Naive B cell (primary cell): Measurements from ENCODE around the gene HEBP1. TPM values are rescaled to one million over a fixed set of nuclear protein-coding genes. Genes with fewer than 3 reads are reported as not detected.

ENCODE experiments used
- ATAC-seq, 2 donors: fragments of 150-1000 bp; cut with Tn5 transposase; 2 replicates each; pipeline ENCODE4 v1.10.0; 2021; ENCODE audit warnings: low read depth in 2 of 2, mild to moderate bottlenecking in 2 of 2, moderate library complexity in 2 of 2
- DNase-seq: peaks from one replicate; pipeline ENCODE4 v3.0.0; 2022
- H3K27ac Mint-ChIP-seq, 6 donors: one replicate each; pipeline ENCODE4 v1.8.0; 2020 to 2022; ENCODE audit warnings: mild to moderate bottlenecking in 6 of 6, mixed read lengths in 6 of 6, moderate library complexity in 5 of 6, inconsistent platforms in 2 of 6
- H3K27me3 Mint-ChIP-seq, 3 donors: one replicate each; pipeline ENCODE4 v1.8.0; 2021 to 2022; ENCODE audit warnings: mixed read lengths in 3 of 3, mild to moderate bottlenecking in 1 of 3
- H3K36me3 Mint-ChIP-seq, 2 donors: one replicate each; pipeline ENCODE4 v1.8.0; 2020 to 2022; ENCODE audit warnings: mixed read lengths in 2 of 2, inconsistent platforms in 1 of 2, mild to moderate bottlenecking in 1 of 2
- H3K4me1 Mint-ChIP-seq, 3 donors: one replicate each; pipeline ENCODE4 v1.8.0; 2020 to 2022; ENCODE audit warnings: mixed read lengths in 3 of 3, inconsistent platforms in 1 of 3, mild to moderate bottlenecking in 1 of 3, moderate library complexity in 1 of 3
- H3K4me3 Mint-ChIP-seq, 8 donors: one replicate each; pipeline ENCODE4 v1.8.0; 2020 to 2022; ENCODE audit warnings: mild to moderate bottlenecking in 8 of 8, mixed read lengths in 8 of 8, moderate library complexity in 8 of 8, inconsistent platforms in 2 of 8
- H3K9me3 Mint-ChIP-seq, 7 donors: one replicate each; pipeline ENCODE4 v1.8.0; 2020 to 2022; ENCODE audit warnings: mixed read lengths in 7 of 7, mild to moderate bottlenecking in 5 of 7, inconsistent platforms in 2 of 7, moderate library complexity in 1 of 7
- polyA plus RNA-seq, 6 donors: library from polyadenylated mRNA; unstranded; fragments of 300-500 nt; fragmentation: Illumina TruSeq; gene quantifications; one replicate each; pipeline ENCODE4 v1.2.3, GENCODE V29; 2021; ENCODE audit warnings: low read depth in 6 of 6

The HEBP1 gene
- polyA plus RNA-seq, 6 donors from 2014 or later, result 20.2 to 37.3 (median 23.4) TPM

DNA sequence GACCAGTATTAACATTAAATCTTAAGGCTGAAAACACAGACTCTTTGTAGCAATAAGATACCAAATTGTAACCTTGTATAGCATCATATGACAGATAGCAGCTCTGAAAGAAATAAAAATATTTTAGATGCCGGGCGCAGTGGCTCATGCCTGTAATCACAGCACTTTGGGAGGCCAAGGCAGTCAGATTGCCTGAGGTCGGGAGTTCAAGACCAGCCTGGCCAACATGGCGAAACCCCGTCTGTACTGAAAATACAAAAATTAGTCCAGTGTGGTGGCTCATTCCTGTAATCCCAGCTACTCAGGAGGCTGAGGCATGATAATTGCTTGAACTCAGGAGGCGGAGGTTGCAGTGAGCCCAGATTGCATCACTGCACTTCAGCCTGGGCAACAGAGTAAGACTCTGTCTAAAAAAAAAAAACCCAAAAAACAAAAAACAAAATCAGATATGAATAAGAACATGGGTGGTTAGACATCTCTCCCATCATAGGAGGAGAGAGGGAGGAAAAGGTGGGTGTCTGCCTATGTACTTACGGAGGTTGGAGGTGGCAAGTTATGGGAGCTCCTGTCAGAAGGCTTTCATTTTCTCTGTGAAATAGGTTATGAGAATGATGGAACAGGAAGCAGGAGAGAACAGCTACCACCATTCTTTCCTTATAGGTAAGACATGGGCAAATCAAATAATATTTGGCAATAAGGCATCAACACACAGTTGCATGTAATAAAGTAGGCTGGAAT lies 7.6 kb upstream of the HEBP1 start:
- Mint-ChIP-seq H3K9me3 (no peaks in the 10 kb centered on the region), H3K4me3 (no peak overlapping the region), H3K4me1 (no peaks in the 10 kb centered on the region), H3K27me3 (peaks cover 0 to 4% (median 0%) of the 10 kb centered on the region in 3 donors), H3K27ac (no peak overlapping the region), H3K36me3 (no peaks in the 10 kb centered on the region)
- ATAC-seq (no peak), DNase-seq (no peak)

DNA sequence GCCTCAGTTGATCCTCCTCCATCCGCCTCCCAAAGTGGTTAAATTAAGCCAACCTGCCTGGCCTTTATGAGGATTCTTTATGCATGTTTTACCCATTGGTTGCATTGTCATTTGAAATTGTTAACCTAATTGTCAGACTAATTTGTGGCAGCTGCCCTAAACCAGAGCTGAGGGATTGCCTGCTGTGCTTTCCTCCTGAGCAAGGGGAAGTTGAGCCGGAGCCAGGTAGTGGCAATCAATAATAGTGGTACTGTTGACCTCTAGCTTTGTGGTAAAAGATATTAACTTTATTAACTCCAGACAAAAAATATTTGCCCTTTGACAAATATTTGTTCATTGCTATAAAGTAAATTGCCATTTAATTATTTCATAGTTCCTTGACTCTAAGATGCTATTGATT lies 5.6 kb upstream of the HEBP1 start:
- Mint-ChIP-seq H3K4me1 (peaks cover 6 to 11% (median 8%) of the 10 kb centered on the region in 3 donors), H3K27me3 (peaks cover 0 to 7% (median 0%) of the 10 kb centered on the region in 3 donors), H3K4me3 (peak overlapping the region in 1 of 8 donors; percentile 48), H3K27ac (no peak overlapping the region), H3K9me3 (no peaks in the 10 kb centered on the region), H3K36me3 (no peaks in the 10 kb centered on the region)
- no peak for DNase-seq
- ATAC-seq, result no peak

DNA sequence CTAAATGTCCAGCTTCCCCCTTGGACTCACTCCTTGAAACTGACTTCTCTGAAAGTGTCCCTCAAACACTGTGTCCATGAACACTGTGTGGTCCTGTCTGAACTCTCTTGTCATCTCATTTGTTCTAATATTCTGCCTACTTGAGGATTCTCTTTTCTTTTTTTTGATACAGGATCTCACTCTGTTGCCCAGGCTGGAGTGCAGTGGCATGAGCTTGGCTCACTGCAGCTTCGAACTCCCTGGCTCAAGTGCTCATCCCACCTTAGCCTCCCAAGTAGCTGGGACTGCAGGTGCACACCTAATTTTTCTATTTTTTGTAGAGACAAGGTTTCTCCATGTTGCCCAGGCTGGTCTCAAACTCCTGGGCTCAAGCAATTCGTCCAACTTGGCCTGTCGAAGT lies 4.9 kb upstream of the HEBP1 start:
- peaks cover 7 to 13% (median 9%) of the 10 kb centered on the region in 3 donors for H3K4me1 Mint-ChIP-seq
- H3K27ac Mint-ChIP-seq, result no peak overlapping the region
- DNase-seq (no peak), ATAC-seq (no peak)
- H3K9me3 Mint-ChIP-seq, result no peaks in the 10 kb centered on the region
- no peaks in the 10 kb centered on the region for H3K36me3 Mint-ChIP-seq
- H3K4me3 Mint-ChIP-seq, result peak overlapping the region in 2 of 8 donors; percentile 37 to 42
- peaks cover 0 to 7% (median 0%) of the 10 kb centered on the region in 3 donors for H3K27me3 Mint-ChIP-seq

DNA sequence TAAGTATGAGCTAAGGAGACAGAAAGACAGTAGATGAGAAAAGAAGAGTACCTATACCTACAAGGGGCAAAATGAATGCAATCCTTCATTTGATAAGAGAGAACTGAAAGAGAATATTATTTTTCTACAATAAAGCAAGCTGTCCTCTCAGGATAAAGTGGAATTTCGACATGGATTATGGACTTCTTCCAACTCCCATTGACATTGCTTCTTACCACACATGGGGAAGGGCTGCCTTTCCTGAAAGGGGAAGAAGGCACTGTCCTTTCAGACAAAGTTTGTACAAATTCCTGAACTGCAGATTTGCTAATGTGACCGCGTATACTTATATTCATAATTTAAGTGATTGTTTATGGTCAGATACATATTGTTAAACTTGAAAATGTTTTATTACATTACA lies 4.3 kb upstream of the HEBP1 start:
- H3K27me3 Mint-ChIP-seq, result peaks cover 0 to 7% (median 0%) of the 10 kb centered on the region in 3 donors
- H3K4me3 Mint-ChIP-seq, result peak overlapping the region in 1 of 8 donors; percentile 42
- ATAC-seq (no peak), DNase-seq (no peak)
- peaks cover 12 to 19% (median 13%) of the 10 kb centered on the region in 3 donors for H3K4me1 Mint-ChIP-seq
- no peaks in the 10 kb centered on the region for H3K9me3 Mint-ChIP-seq
- H3K36me3 Mint-ChIP-seq, result no peaks in the 10 kb centered on the region
- no peak overlapping the region for H3K27ac Mint-ChIP-seq

DNA sequence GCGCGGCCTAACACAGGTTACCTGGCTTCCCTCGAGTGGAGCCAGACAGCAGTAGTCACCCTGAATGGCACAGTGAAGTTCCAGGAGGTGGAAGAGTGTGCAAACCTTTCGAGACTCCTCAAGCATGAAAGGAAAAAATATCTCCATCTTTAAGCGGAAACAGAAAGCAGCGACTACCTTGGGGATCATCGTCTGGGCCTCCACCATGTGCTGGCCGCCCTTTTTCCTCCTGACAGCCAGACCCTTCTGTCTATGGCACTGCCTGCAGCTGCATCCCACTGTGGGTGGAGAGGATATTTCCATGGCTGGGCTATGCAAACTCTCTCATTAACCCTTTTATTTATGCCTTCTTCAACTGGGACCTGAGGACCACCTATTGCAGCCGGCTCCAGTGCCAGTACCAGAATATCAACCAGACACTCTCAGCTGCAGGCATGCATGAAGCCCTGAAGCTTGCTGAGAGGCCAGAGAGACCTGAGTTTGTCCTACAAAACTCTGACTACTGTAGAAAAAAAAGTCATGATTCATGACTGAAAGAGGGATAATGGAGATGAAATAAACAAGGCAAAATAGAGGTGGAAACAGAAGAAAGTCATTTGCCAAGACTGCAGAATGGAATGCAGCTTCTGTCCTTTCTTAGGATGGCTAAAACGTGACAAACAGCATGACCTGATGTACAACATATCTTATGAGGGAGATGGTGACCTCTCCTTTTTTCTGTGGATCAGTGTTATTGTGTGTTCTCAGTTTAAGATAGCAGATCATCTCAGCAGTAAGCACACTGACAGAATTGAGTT lies 2.4 kb upstream of the HEBP1 start:
- H3K27me3 Mint-ChIP-seq, result peaks cover 0 to 7% (median 0%) of the 10 kb centered on the region in 3 donors
- H3K4me3 Mint-ChIP-seq, result peak overlapping the region; percentile 84 to 99 (median 92)

DNA sequence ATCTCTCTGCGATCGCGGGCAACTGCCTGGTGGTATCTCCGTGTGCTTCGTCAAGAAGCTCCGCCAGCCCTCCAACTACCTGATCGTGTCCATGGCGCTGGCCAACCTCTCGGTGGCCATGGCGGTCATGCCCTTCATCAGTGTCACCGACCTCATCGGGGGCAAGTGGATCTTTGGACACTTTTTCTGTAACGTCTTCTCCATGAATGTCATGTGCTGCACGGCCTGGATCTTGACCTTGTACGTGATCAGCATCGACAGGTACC lies 1.6 kb upstream of the HEBP1 start:
- H3K36me3 Mint-ChIP-seq, result no peaks in the 10 kb centered on the region
- ATAC-seq, result no peak

More for the DNA sequence above, 2.4 kb upstream of the HEBP1 start:
- Mint-ChIP-seq H3K9me3 (no peaks in the 10 kb centered on the region), H3K36me3 (no peaks in the 10 kb centered on the region), H3K27ac (peak overlapping the region in 4 of 6 donors; percentile 43 to 77 (median 63)), H3K4me1 (peaks cover 22 to 32% (median 22%) of the 10 kb centered on the region in 3 donors)
- no peak for DNase-seq
- ATAC-seq, result no peak

DNA sequence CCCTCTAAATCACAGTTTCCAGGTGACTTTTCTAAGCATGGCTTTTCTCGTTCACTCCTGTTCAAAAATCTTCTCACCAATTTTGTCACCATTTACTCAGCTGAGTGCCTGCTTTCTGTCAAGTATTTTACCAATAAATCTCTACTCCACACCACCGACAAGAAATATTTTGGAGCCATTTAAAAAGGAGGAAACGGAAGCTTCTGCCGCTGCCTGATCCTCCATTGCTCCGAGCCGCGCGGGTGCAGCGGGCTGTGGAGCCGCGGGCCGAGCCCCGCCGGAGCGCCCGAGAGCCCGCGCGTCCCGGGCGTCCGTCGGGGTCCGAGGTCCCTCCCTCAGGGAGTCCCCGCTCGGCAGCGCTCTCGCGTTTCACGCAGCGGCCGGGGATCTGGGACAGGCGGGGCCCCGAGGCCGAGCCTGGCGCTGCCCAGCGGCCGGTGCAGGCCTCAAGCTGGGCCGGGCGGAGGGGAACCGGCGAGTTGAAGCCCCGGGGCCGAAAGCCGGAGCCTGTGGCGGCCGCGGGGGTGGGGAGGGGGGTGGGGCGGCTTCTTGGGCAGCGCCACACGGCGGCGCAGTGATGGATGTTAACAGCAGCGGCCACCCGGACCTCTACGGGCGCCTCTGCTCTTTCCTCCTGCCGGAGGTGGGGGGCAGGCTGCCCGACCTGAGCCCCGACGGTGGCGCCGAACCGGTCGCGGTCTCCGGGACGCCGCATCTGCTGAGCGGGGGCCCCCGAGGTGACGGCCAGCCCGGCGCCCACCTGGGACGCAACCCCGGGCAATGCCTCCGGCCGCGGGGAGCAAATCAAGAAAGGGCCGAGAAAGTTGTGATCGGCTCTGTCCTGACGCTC lies 1.1 kb upstream of the HEBP1 start:
- peaks cover 26 to 39% (median 27%) of the 10 kb centered on the region in 3 donors for H3K4me1 Mint-ChIP-seq
- peak overlapping the region; percentile 78 to 98 (median 90) for H3K27ac Mint-ChIP-seq

More for the DNA sequence above, 1.6 kb upstream of the HEBP1 start:
- H3K27me3 Mint-ChIP-seq, result peaks cover 0 to 7% (median 0%) of the 10 kb centered on the region in 3 donors
- peaks cover 26 to 39% (median 27%) of the 10 kb centered on the region in 3 donors for H3K4me1 Mint-ChIP-seq
- H3K9me3 Mint-ChIP-seq, result no peaks in the 10 kb centered on the region
- H3K4me3 Mint-ChIP-seq, result peak overlapping the region; percentile 84 to 99 (median 92)
- peak overlapping the region in 3 of 6 donors; percentile 56 to 77 (median 70) for H3K27ac Mint-ChIP-seq
- DNase-seq, result no peak

DNA sequence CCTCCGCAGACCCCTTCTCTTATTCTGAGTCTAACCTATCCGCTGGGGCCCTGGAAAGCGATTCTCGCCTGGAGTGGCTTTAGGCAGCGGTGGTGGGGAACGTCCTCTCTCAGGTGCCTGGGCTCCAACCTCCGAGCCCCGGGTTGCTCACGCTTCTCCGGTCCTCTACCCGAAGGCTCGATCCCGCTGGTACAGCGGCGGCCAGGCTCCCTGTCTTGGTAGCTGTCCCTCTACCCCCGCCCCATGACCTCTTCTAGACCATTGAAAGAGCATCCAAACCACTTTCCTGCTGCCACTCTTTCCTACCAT lies 505 bp upstream of the HEBP1 start:
- DNase-seq, result no peak
- peak; percentile 34 to 38 for ATAC-seq
- Mint-ChIP-seq H3K4me1 (peaks cover 26 to 39% (median 27%) of the 10 kb centered on the region in 3 donors), H3K36me3 (no peaks in the 10 kb centered on the region), H3K27ac (peak overlapping the region; percentile 78 to 98 (median 90)), H3K27me3 (peaks cover 0 to 7% (median 0%) of the 10 kb centered on the region in 3 donors), H3K4me3 (peak overlapping the region; percentile 89 to 99 (median 94)), H3K9me3 (no peaks in the 10 kb centered on the region)

More for the DNA sequence above, 1.1 kb upstream of the HEBP1 start:
- no peaks in the 10 kb centered on the region for H3K36me3 Mint-ChIP-seq
- H3K27me3 Mint-ChIP-seq, result peaks cover 0 to 7% (median 0%) of the 10 kb centered on the region in 3 donors
- H3K4me3 Mint-ChIP-seq, result peak overlapping the region; percentile 89 to 99 (median 94)
- H3K9me3 Mint-ChIP-seq, result no peaks in the 10 kb centered on the region
- DNase-seq, result peak; percentile 53
- peak; percentile 22 to 26 for ATAC-seq

DNA sequence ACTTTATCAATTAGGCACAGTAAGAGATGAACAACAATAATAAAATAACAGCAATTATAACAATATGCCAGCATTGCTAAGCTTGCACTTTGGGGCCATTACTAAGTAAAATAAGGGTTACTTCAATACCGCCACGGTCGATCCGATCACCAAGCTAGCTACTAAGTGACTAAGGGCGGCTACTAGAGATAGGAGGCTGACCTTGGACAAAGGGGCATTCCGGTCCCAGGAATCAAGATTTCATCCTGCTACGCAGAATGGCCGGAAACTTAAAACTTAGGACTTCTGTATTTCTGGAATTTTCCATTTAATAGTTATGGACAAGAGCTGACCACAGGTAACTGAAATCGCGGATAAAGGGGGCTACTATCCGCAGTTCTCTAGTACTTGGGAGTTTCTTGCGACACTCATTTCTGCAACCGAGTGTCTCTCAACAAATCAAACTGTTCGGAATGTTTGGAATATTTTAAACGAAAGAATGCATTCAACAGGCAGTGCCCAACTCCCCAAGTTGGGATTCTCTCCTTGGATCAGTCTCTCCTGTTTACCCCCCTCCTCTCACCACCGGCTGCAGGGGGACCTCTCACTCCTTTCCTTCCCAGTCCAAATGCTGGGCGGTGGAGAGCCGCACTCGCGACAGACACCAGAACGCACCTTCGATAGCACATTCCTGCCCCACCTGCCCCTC lies 650 bp downstream of the HEBP1 start:
- peaks cover 26 to 39% (median 27%) of the 10 kb centered on the region in 3 donors for H3K4me1 Mint-ChIP-seq
- ATAC-seq (no peak), DNase-seq (no peak)
- peaks cover 0 to 7% (median 0%) of the 10 kb centered on the region in 3 donors for H3K27me3 Mint-ChIP-seq
- peak overlapping the region; percentile 89 to 99 (median 94) for H3K4me3 Mint-ChIP-seq
- H3K36me3 Mint-ChIP-seq, result no peaks in the 10 kb centered on the region
- H3K27ac Mint-ChIP-seq, result peak overlapping the region; percentile 61 to 96 (median 85)
- H3K9me3 Mint-ChIP-seq, result no peaks in the 10 kb centered on the region

DNA sequence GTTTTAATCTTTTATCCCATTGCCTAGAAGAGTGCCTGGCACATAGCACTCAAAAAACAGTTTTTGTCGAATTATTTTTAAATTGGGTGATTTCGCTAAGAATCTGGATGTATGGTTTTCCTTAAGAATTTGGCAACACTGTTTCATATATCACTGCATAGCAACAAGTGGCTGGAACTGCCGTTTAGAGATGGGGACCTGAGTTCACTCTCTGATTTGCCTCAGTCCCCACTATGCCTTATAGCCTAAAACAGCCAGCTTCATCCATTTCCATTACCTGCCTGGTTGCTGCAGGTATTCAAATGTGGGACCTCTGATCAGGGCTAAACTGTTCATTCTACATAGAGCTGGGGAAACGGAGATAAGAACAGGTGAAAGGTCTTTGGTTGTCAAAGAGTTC lies 1.8 kb downstream of the HEBP1 start:
- H3K36me3 Mint-ChIP-seq, result no peaks in the 10 kb centered on the region
- H3K4me1 Mint-ChIP-seq, result peaks cover 29 to 44% (median 30%) of the 10 kb centered on the region in 3 donors
- H3K27me3 Mint-ChIP-seq, result peaks cover 0 to 7% (median 0%) of the 10 kb centered on the region in 3 donors
- DNase-seq, result no peak
- peak overlapping the region in 1 of 6 donors; percentile 28 for H3K27ac Mint-ChIP-seq
- H3K9me3 Mint-ChIP-seq, result peaks cover 0 to 1% (median 0%) of the 10 kb centered on the region in 7 donors
- peak overlapping the region in 1 of 8 donors; percentile 99 for H3K4me3 Mint-ChIP-seq
- ATAC-seq, result no peak

DNA sequence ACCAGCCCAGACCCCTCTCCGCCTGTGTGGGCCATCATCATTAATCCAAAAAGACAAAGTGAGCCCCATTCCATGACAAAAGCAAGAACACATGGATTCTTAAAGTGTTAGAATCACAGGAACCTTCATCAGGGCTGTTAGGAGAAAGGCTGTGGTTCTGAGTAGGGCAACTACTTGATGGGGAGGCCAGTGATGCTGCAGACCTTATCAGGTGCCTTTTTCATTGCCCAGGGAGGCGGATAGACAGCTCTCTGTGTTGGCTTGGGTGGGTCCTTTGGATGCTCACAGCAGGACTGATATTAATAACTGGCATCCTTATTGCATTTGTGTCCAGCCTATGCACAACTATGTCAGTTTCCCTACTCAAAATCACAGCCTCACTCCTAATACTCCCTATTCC lies 2.3 kb downstream of the HEBP1 start:
- ATAC-seq (no peak), DNase-seq (no peak)
- Mint-ChIP-seq H3K36me3 (no peaks in the 10 kb centered on the region), H3K4me3 (peak overlapping the region in 1 of 8 donors; percentile 99), H3K9me3 (peaks cover 0 to 3% (median 0%) of the 10 kb centered on the region in 7 donors), H3K4me1 (peaks cover 34 to 49% (median 35%) of the 10 kb centered on the region in 3 donors), H3K27ac (no peak overlapping the region), H3K27me3 (peaks cover 0 to 3% (median 0%) of the 10 kb centered on the region in 3 donors)

DNA sequence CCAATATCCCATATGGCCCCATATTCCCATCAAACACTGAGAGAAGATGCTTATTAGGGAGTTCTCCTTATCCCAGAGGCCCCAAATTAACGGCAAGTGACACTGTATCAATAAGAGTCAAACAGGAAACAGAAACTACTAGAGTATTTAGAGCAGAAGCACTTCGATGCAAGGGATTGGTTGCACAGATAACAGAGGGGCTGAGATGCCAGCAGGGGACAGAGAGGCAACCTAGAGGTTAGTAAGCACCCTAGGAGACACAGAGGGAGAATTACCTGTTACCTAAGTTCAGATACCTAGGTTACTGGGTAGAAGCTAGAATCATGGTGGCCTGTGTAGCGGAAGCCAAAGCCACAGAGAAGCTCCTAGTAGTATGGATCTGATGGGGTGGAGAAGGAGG lies 2.9 kb downstream of the HEBP1 start:
- Mint-ChIP-seq H3K4me3 (peak overlapping the region in 1 of 8 donors; percentile 99), H3K9me3 (peaks cover 0 to 3% (median 0%) of the 10 kb centered on the region in 7 donors), H3K27me3 (no peaks in the 10 kb centered on the region), H3K4me1 (peaks cover 37 to 51% (median 40%) of the 10 kb centered on the region in 3 donors), H3K36me3 (no peaks in the 10 kb centered on the region), H3K27ac (peak overlapping the region in 2 of 6 donors; percentile 3 to 13)
- no peak for ATAC-seq
- DNase-seq, result no peak
